ENCODE data around the gene EXOC3L4.

DNA sequence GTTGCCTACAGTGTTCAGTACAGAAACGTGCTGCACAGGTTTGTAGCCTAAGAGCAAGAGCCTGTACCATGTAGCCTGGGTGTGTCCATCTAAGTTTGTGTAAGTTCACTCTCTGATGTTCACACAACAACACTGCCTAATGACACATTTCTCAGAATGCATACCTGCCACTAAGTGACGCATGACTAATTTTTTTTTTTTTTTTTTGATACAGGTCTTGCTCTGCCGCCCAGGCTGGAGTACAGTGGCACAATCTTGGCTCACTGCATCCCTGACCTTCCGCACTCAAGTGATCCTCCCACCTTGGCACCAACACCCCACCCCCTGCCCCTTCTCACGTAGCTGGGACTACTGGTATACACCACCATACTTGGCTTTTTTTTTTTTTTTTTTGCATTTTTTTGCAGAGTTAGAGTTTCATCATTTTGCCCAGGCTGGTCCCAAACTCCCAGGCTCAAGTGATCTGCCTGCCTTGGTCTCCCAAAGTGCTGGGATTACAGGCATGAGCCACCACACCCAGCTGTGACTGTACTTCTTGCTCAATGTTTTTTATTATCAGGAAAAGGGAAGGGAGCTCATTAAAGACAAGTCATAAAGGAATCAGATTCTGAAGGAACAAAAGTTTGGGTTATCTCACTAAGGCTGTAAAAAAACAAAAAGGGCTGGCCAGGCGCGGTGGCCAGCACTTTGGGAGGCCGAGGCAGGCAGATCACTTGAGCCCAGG is 27.1 kb upstream of the EXOC3L4 start:
- TF ChIP-seq, protein P1, sequence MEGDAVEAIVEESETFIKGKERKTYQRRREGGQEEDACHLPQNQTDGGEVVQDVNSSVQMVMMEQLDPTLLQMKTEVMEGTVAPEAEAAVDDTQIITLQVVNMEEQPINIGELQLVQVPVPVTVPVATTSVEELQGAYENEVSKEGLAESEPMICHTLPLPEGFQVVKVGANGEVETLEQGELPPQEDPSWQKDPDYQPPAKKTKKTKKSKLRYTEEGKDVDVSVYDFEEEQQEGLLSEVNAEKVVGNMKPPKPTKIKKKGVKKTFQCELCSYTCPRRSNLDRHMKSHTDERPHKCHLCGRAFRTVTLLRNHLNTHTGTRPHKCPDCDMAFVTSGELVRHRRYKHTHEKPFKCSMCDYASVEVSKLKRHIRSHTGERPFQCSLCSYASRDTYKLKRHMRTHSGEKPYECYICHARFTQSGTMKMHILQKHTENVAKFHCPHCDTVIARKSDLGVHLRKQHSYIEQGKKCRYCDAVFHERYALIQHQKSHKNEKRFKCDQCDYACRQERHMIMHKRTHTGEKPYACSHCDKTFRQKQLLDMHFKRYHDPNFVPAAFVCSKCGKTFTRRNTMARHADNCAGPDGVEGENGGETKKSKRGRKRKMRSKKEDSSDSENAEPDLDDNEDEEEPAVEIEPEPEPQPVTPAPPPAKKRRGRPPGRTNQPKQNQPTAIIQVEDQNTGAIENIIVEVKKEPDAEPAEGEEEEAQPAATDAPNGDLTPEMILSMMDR (IDR thresholded peaks at IDR 0.05): no peak
- no peak for TF ChIP-seq POLR2A (IDR thresholded peaks at IDR 0.05)

Data from lower leg skin (tissue), 3 donors.